Measurements from ENCODE around the gene IER5L. TPM values are rescaled to one million over a fixed set of nuclear protein-coding genes. Genes with fewer than 3 reads are reported as not detected.

The IER5L gene
- total RNA-seq, 6 experiments from 2014 or later: 28.5 to 45.1 (median 42.2) TPM

DNA sequence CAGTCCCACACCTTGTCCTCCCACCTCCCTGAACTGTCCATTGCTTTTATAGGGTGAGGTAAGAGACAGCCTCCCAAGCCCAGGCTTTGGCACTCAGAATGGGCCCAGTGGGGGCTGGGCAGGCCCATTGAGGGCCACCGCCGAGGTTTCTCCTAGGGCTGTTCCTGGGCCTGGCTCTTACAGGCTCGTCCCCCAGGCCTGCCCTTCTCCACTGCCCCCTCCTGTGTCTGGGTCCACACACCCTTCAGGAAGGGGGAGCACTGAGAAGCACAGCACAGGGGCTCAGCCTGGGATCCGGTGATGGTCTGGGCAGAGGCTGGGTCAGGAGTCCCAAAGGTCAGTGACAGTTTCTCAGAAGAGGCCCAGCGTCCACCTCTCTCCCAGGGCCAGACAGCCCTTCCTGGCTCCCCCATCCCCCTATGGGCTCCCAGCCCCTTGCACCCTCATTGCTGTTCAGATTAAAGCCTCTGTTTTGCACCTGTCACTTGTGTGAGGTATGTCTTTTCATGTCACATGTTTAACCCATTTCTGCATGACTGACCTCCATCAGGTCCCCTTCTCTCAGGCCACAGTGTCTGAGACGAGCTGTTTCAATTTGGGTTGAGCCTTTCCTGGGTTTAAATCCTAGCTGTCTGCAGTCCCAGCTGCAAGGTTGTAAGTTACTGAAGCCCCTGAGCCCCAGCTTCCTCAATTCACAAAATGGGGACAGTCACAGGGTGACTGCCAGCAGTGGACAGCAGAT is 29.4 kb downstream of the IER5L start:
- H3K36me3 Mint-ChIP-seq (ENCODE audit: low read depth): peaks cover 5% of the 10 kb centered on the region; the same call in 1 of the 2 replicates
- H3K27ac Mint-ChIP-seq: no peak overlapping the region
- no peak for TF ChIP-seq CTCF (IDR thresholded peaks at IDR 0.05)
- H3K27me3 Mint-ChIP-seq (ENCODE audit: insufficient read depth): peaks cover 4% of the 10 kb centered on the region
- DNase-seq: no peak
- H3K4me3 Mint-ChIP-seq: no peak overlapping the region
- peaks cover 33% of the 10 kb centered on the region for H3K4me1 Mint-ChIP-seq (ENCODE audit: low read depth)
- H3K9me3 Mint-ChIP-seq: no peaks in the 10 kb centered on the region

GRCh38 chr9:129146441-129146941 is 31.6 kb downstream of the IER5L start:
- Mint-ChIP-seq H3K27me3 (ENCODE audit: insufficient read depth) (peaks cover 2% of the 10 kb centered on the region; the same call in 1 of the 2 replicates), H3K9me3 (no peaks in the 10 kb centered on the region), H3K27ac (peak overlapping the region; percentile 97), H3K36me3 (ENCODE audit: low read depth) (peaks cover 6% of the 10 kb centered on the region; the same call in 1 of the 2 replicates), H3K4me3 (peak overlapping the region; percentile 9; the same call in 1 of the 2 replicates), H3K4me1 (ENCODE audit: low read depth) (peaks cover 55% of the 10 kb centered on the region)
- DNase-seq: no peak
- no peak for TF ChIP-seq CTCF (IDR thresholded peaks at IDR 0.05)

- H3K4me1 Mint-ChIP-seq (ENCODE audit: low read depth): peaks cover 61% of the 10 kb centered on the region
- H3K27me3 Mint-ChIP-seq (ENCODE audit: insufficient read depth): peaks cover 2% of the 10 kb centered on the region; the same call in 1 of the 2 replicates
- peak; percentile 72 for DNase-seq
- no peaks in the 10 kb centered on the region for H3K9me3 Mint-ChIP-seq
- peak overlapping the region; percentile 97 for H3K27ac Mint-ChIP-seq
- peaks cover 6% of the 10 kb centered on the region; the same call in 1 of the 2 replicates for H3K36me3 Mint-ChIP-seq (ENCODE audit: low read depth)
- TF ChIP-seq CTCF (IDR thresholded peaks at IDR 0.05): no peak
- peak overlapping the region; percentile 9; the same call in 1 of the 2 replicates for H3K4me3 Mint-ChIP-seq
Observed at GRCh38 chr9:129145841-129146292, 32.2 kb downstream of the IER5L start.

GRCh38 chr9:129145316-129145715 is 32.7 kb downstream of the IER5L start:
- Mint-ChIP-seq H3K9me3 (no peaks in the 10 kb centered on the region), H3K27me3 (ENCODE audit: insufficient read depth) (peaks cover 2% of the 10 kb centered on the region; the same call in 1 of the 2 replicates), H3K4me3 (no peak overlapping the region), H3K36me3 (ENCODE audit: low read depth) (peaks cover 6% of the 10 kb centered on the region; the same call in 1 of the 2 replicates), H3K27ac (peak overlapping the region; percentile 97), H3K4me1 (ENCODE audit: low read depth) (peaks cover 66% of the 10 kb centered on the region)
- no peak for TF ChIP-seq CTCF (IDR thresholded peaks at IDR 0.05)
- no peak for DNase-seq

- Mint-ChIP-seq H3K4me3 (peak overlapping the region; percentile 76), H3K36me3 (ENCODE audit: low read depth) (peaks cover 6% of the 10 kb centered on the region; the same call in 1 of the 2 replicates), H3K4me1 (ENCODE audit: low read depth) (peaks cover 87% of the 10 kb centered on the region), H3K27ac (peak overlapping the region; percentile 97), H3K27me3 (ENCODE audit: insufficient read depth) (peaks cover 2% of the 10 kb centered on the region; the same call in 1 of the 2 replicates), H3K9me3 (no peaks in the 10 kb centered on the region)
- DNase-seq: peak; percentile 90
- TF ChIP-seq CTCF (IDR thresholded peaks at IDR 0.05): peak; percentile 96
Observed at GRCh38 chr9:129143031-129143927, 34.8 kb downstream of the IER5L start.
